HG03045 (cell line): ENCODE results near the gene SMYD4.
"Not testable (repeated sequence)": the region's sequence is repeated elsewhere in the genome, so short reads cannot be mapped to it uniquely, and the experiment has no call there.

Experiments used
- ATAC-seq: cut with Tn5 transposase; IDR thresholded peaks from one replicate; pipeline ENCODE4 v1.9.1; 2021; ENCODE audit warnings: mild to moderate bottlenecking, moderate library complexity; ENCODE audit not compliant: unreplicated experiment

SMYD4 gene

DNA sequence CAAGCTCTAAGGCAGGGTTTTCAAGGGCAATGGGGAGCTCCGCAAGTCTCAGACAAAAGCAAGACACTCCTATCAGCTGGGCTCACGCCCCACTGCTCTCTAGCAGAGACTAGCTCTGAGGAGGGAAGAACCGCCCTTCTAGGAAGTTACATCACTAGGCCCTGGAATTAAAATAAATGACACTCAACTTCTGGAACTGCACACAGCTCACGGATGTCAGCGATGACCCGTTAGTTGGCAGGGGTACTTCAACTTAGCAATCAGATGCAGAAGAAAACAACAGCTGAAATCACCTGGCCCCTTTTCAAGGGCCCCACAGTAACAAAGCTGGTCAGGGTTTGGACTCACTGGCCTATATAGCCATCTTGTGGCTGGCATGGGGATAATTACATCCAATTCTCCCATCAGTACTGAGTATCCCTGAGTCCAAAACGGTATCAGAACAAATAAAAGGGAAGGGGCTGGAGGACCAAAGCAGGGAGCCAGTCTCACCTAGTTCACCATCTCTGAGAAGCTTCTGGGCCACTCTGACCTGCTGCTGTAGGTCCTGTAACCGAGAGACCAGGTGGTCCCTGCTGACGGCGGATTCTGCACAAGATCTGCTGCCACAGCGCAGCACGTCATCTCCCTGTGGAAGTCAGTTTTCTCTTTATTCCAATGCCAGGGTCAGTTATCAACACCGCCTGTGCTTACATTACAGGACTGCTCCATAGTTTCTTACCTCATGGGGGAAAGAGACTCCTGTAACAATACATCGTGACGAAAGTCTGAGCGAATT lies 45.7 kb downstream of the SMYD4 start:
- no peak for ATAC-seq

DNA sequence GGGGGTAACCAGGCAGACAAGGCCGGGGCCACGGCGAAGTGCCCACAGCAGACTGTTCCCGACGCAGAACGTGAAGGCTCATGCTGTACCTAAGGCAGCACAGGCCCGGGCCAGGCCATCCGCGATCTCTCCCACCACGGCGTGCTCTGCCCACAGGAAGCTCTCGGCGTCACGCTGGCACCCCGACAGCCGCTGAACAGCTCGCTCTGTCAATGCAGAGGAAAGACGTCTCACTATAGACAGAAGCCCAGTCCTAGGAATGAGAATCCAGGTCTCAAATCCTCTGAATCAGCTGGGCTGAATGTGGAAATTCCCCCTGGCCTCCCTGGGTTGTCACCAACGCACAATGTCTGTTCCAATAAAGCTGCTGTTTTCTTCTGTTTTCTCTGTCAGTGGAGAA lies 46.4 kb downstream of the SMYD4 start:
- ATAC-seq, result no peak

DNA sequence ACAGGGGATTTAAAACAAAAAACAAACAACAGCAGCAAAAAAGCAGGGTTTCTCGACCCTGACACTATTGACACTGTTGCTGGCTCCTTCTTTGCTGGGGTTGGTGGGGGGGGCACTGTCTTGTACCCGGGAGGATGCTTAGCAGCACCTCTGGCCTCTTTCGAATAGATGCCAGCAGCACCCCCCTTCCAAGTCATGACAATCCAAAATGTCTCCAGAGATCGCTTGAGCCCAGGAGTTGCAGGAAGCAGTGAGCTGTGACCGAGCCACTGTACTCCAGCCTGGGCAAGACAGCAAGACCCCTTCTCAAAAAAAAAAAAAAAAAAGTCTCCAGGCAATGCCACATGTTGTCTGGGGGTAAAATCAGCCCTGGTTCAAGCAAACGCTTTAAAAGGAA lies 47.5 kb downstream of the SMYD4 start:
- no peak for ATAC-seq

DNA sequence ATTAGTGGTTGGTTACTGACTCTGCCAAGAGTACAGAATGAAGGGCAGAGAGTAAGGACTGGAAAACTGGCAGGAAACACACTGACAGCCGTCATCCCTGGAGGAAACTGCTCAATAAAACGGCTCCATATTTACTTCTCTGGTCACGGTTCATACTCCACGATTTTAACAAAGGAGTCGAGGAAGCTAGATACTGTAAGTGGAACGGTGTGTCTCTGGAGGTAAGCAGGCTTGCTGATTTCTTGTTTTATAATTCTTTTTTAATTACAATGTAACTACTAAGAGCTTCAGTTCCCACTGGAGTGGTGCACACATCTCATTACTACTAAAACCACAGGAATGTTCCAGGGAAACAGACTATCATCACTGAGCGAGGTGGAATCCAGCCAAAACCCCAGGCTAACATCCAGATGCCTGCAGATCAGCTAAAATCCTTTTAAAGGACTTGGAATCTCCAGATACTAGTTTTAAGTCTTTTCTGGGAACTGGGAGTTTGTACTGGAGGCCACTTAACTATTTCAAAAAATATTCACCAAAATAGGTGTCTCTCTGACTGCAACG lies 50.1 kb downstream of the SMYD4 start:
- no peak for ATAC-seq

DNA sequence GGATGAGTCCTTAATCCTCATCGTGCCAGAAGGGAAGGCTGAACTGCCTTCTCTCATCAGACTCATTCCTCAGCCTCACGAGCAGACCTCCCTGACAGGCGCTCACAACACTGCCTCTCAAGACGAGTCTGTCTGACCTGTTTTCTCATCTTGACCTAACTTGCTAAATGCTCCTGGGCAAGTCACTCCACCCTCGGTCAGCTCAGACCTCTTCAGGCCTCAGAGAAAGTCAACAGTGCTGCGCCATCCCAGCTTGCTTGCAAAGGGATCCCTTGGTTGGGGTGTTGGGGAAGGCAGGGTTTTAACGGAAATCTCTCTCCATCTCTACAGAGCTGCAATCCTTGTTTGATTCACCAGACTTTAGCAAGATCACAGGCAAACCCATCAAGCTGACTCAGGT lies 52.8 kb downstream of the SMYD4 start:
- no peak for ATAC-seq

DNA sequence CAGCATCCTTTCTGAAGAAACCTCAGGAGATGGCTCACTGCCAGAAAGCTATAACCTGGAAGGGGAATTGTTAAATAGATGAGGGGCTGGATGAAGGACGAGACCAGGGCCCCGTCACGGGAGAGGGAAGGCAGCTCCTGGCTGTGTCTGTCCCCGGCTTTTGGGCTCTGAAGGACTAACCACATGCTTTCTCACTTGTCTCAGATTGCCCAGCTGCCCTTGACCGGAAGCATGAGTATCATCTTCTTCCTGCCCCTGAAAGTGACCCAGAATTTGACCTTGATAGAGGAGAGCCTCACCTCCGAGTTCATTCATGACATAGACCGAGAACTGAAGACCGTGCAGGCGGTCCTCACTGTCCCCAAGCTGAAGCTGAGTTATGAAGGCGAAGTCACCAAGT lies 53.4 kb downstream of the SMYD4 start:
- ATAC-seq, result no peak

DNA sequence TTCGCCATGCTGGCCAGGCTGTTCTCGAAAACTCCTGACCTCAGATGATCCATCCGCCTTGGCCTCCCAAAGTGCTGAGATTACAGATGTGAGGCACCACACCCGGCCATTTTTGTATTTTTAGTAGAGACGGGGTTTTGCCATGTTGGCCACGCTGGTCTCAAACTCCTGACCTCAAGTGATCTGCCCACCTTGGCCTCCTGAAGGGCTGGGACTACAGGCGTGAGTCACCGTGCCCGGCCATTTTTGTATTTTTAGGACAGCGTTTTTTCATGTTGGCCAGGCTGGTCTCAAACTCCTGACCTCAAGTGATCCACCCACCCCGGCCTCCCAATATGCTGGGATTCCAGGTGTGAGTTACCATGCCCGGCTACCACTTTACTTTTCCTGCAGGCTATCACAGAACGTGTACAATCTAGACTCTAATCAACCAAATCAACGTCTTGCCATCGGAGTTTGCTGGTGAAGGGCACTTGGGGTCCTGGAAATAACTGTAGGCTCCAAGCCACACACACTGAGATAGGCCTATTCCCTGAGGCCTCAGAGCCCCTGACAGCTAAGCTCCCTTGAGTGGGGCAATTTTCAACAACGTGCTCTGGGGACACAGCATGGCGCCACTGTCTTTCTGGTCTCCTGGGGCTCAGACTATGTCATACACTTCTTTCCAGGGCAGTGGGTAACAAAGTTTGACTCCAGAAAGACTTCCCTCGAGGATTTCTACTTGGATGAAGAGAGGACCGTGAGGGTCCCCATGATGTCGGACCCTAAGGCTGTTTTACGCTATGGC lies 55.1 kb downstream of the SMYD4 start:
- no peak for ATAC-seq

DNA sequence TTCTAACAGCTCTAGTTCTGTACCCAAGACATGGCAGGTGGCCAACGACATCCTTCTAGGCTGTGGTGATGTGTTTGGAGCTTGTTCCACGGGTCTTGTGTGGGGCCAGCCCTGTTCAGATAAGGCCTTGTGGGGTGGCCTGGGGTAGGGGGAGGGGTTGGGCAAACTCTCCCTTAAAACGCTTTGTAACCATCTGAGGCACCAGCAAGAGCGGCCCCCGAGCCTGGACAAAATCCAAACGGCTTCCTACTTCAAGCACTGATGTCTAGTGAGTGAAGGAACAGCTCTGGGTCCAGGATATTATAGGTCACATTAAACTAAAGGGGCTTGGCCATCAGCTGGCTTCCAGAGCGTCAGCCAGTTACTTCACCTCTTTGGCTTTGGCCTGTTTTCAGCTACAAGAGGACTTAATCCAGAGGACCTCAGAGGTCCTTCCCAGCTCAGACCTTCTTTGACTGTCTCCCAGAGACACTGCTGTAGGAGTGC lies 56.0 kb downstream of the SMYD4 start:
- ATAC-seq, result no peak

DNA sequence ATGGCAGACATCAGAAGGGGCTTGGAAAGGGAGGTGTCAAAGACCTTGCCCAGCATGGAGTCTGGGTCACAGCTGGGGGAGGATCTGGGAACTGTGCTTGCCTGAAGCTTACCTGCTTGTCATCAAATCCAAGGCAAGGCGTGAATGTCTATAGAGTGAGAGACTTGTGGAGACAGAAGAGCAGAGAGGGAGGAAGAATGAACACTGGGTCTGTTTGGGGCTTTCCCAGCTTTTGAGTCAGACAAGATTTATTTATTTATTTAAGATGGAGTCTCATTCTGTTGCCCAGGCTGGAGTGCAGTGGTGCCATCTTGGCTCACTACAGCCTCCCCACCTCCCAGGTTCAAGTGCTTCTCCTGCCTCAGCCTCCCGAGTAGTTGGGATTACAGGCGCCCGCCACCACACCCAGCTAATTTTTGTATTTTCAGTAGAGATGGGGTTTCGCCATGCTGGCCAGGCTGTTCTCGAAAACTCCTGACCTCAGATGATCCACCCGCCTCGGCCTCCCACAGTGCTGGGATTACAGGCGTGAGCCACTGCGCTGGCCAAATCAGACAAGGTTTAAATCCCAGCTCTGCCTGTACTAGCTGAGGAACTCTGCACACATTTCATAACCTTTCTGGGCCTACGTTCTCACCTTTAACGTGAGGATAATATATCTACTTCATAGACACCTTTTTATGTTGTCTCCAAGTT lies 56.6 kb downstream of the SMYD4 start:
- not testable (repeated sequence) for ATAC-seq

DNA sequence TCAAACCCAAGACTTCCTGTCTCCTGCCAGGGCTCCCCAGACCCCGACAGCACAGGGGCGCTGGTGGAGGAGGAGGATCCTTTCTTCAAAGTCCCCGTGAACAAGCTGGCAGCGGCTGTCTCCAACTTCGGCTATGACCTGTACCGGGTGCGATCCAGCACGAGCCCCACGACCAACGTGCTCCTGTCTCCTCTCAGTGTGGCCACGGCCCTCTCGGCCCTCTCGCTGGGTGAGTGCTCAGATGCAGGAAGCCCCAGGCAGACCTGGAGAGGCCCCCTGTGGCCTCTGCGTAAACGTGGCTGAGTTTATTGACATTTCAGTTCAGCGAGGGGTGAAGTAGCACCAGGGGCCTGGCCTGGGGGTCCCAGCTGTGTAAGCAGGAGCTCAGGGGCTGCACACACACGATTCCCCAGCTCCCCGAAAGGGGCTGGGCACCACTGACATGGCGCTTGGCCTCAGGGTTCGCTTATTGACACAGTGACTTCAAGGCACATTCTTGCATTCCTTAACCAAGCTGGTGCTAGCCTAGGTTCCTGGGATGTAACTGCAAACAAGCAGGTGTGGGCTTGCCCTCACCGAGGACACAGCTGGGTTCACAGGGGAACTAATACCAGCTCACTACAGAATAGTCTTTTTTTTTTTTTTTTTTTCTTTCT lies 59.8 kb downstream of the SMYD4 start:
- ATAC-seq, result no peak

DNA sequence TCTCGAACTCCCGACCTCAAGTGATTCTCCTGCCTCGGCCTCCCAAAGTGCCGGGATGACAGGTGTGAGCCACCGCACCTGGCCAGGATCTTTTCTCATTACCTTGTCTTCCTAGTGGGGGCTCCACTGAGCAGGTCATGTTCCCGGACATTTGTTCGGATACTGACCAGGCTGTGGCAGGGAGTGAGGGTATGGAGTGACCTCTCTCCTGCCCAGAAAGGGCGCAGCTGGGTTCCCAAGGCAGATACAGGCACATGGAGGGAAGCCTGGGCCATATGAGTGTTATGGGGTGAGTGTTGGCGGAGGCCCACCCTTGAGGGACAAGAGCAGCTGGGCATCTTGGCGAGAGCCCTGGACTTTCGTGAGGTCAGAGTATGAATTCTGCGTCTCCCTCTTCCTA lies 62.3 kb downstream of the SMYD4 start:
- no peak for ATAC-seq

DNA sequence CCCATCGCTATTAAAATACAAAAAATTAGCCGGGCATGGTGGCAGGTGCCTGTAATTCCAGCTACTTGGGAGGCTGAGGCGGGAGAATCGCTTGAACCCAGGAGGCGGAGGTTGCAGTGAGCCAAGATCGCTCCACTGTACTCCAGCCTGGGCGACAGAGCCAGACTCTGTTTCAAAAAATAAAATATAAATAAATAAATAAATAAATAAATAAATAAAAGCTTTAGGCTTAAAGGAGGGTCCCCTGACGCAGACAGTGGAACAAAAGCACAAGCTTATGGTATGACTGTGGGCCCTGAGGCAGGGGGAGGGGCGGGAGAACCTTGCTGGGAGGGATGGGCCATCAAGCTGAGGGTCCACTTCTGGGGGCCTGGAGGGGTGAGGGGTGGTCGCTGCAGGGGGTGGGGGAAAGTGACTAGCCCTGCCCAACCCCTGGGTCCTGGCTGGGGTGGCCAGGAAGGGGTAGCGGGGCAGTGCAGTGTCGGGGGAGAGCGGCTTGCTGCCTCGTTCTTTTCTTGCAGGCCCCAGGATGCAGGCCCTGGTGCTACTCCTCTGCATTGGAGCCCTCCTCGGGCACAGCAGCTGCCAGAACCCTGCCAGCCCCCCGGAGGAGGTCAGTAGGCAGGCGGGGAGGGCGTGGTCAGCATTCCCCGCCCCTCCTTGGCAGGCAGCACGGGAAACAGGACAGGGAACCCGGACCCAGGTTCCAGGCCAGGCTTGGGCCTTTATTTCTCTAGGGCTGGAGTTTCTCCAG lies 63.1 kb downstream of the SMYD4 start:
- ATAC-seq, result no peak

DNA sequence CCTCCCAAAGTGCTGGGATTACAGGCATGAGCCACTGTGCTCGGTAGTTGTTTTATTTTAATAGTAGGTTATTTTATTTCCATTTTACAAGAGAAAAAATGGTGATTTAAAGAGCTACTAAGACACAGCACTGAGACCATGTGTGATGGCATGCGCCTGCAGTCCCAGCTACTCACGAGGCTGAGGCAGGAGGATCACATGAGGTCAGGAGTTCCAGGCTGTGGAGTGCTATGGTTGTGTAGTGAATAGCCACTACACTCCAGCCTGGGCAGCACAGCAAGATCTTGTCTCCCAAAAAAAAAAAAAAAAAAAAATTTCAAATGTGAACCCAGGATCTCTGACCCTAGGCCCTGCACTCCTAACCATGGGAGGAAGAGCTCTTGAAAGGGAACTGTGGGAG lies 64.1 kb downstream of the SMYD4 start:
- ATAC-seq, result no peak

DNA sequence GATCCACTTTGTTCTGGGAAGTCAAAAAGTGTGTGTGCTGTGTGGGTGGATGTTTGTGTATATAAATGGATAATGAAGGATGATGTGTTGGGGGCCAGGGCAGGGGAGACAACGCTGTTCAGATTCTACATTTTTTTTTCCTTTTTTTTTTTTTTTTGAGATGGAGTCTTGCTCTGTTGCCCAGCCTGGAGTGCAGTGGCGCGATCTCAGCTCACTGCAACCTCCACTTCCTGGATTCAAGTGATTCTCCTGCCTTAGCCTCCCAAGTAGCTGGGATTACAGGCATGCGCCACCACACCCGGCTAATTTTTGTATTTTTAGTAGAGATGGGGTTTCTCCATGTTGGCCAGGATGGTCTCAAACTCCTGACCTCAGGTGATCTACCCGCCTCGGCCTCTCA lies 65.0 kb downstream of the SMYD4 start:
- ATAC-seq, result not testable (repeated sequence)

DNA sequence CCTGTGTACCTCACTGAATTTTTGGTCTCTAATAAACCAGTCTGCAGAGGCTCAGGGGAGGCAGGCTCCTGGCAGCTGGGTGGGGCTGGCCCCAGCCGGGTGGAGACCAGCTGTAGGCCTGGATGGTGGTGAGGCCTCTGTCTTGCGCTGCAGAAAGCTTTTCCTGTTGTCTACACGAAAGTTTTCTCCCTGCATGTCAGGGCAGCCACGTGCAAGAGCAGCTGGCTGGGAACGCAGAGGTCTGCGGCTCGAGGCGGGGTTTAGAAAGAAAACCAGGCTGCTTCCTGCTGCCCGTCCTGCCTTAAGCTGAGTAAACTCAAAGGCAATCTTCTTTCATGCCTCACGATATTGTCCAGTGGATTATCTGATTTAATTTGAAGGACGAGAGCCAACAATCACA lies 65.4 kb downstream of the SMYD4 start:
- no peak for ATAC-seq

DNA sequence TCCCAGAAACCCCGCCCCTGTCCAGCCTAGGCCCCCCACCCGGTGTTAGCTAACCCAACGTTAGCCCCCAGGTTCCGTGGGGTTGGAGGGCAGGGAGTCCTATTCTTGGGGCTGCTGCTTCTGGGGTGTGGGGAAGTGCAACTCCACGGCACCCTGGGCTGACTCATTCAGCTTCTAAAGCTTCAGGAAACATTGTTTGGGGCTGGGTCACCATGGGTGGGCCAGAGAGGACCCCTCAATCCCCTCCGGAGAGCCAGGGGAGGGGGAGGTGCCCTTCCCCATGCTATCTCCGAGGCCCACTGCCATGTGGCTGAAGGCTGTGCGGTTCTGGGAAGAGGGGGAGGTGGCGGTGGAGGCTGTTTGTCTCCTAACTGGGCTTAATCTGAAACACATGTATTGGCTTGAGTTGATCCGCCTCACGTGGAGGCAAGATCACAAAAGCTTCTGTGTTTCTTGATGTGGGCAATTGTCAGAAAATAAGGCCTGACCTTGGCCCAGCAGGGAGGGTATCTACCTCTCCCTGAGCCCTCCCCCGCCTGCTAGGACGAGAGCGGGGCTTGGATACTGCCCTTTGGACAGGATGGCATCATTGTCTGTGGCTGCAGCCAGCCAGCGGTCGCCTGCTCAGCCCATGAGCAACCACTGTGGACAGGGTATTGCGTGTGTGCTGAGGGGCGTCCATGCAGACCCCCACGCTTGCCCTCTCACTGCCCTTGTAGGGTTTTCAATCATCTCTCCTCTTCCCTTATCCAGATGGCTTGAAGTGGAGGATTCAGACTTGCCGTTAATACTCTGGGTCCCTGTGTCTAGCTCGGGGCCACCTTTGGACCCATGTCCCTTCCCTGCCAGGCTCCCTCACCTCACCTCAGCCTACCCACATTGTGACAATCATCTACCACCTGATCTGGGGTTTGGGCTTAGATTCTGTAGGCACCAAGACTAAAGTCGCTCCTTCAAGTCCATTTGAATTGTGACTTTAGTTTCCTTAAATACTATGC lies 66.5 kb downstream of the SMYD4 start:
- no peak for ATAC-seq

DNA sequence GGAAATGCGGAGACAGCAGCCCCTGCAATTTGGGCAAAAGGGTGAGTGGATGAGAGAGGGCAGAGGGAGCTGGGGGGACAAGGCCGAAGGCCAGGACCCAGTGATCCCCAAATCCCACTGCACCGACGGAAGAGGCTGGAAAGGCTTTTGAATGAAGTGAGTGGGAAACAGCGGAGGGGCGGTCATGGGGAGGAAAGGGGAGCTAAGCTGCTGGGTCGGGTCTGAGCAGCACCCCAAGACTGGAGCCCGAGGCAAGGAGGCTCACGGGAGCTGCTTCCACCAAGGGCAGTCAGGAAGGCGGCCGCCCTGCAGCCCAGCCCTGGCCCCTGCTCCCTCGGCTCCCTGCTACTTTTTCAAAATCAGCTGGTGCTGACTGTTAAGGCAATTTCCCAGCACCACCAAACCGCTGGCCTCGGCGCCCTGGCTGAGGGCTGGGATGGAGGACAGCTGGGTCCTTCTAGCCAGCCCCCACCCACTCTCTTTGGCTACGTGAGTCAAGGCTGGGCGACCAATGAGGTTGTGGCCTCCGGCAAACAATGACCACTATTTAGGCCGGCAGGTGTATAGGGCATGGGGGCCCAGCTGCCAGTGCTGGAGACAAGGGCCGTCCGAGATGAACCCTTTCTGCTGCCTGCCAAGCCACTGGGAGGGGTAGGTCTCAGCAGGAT lies 67.3 kb downstream of the SMYD4 start:
- ATAC-seq, result no peak

DNA sequence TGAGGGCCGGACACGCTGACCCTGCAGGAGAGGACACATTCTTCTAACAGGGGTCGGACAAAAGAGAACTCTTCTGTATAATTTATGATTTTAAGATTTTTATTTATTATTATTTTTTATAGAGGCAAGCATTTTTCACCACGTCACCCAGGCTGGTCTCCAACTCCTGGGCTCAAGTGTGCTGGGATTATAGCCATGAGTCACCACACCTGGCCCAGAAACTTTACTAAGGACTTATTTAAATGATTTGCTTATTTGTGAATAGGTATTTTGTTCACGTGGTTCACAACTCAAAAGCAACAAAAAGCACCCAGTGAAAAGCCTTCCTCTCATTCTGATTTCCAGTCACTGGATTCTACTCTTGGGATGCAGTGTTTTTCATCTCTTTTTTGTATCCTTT lies 70.2 kb downstream of the SMYD4 start:
- no peak for ATAC-seq
